Measurements from ENCODE around the gene PLEKHG4B.

Gene PLEKHG4B

DNA sequence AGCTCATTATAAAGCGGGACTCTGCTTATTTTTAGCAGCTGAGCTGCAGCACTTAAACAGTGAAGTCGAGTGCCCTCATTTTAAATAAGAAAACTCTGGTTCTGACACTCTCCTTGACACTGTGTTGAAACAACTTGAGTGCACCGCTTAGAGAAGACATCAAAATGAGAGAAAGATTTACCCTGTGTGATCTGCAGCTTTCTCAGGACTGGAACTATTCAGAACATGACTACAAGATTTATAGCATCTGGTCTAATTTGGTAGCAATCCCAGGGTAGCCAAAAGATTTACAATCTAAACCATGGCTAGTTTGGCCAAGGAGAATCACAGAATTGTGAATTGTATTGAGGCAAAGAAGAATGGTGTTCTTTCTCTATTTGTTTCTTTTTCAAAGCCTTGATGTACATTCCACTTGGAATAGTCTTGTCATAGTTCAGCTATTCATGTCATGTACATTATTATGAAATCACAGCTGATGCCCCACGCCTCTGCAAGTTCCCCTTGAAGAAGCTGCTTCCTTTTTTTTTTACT lies 38.7 kb downstream of the PLEKHG4B start:
- no peak for DNase-seq (ENCODE audit: low read depth in 2 of 2)

DNA sequence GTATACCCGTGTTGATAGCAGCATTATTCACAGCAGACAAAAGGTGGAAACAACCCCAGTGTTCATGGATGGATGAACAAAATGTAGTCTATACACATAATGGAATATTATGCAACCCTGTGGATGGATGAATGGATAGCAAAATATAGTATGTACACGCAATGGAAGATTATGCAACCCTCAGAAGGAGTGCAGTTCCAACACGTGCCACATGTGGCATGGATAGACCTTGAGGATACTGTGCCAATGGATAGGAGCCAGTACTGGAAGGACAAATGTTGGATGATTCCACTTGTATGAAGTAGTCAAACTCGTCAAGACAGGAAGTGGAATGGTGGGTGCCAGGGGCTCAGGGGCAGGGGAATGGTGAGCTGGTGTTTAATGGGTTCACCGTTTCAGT lies 44.9 kb downstream of the PLEKHG4B start:
- no peak for DNase-seq (ENCODE audit: low read depth in 2 of 2)

DNA sequence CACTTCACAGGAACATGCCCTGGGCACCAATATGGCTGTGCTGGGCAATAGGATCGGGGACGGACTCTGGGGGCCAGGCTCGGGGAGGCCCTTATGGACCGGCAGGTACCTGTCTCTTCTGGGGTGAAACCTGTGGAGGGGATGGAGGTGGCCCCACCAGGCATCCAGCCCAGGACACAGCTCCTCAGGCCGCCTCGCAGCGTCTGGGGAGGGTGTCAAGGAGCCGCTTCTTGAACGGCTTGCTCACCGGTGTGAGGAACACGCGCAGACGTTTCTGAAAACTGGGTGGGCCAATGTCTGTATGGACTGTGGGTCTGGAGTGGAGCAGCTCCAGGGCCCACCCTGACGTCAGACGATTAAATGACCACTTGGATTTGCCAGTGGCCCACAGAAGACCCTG lies 45.8 kb downstream of the PLEKHG4B start:
- DNase-seq (ENCODE audit: low read depth in 2 of 2), result no peak

DNA sequence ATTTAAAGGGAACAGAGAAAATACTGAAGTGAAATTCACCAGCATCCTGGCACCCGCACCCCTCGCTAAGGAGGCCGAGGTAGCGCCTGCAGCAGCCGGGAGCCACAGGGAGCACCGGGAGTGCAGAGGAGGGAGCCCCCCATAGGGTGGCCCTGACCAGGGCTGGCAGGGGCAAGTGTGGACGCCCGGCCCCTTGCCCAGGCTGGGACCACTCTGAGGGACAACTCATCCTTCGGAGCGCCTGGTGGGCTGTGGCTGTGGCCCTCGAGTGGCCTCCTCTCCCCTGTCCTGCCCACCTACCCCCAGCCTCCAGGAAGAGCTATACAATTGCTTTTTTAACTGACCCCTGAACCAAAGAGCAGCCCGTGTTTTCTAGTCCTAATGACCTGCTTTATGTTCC lies 47.0 kb downstream of the PLEKHG4B start:
- no peak for DNase-seq (ENCODE audit: low read depth in 2 of 2)

DNA sequence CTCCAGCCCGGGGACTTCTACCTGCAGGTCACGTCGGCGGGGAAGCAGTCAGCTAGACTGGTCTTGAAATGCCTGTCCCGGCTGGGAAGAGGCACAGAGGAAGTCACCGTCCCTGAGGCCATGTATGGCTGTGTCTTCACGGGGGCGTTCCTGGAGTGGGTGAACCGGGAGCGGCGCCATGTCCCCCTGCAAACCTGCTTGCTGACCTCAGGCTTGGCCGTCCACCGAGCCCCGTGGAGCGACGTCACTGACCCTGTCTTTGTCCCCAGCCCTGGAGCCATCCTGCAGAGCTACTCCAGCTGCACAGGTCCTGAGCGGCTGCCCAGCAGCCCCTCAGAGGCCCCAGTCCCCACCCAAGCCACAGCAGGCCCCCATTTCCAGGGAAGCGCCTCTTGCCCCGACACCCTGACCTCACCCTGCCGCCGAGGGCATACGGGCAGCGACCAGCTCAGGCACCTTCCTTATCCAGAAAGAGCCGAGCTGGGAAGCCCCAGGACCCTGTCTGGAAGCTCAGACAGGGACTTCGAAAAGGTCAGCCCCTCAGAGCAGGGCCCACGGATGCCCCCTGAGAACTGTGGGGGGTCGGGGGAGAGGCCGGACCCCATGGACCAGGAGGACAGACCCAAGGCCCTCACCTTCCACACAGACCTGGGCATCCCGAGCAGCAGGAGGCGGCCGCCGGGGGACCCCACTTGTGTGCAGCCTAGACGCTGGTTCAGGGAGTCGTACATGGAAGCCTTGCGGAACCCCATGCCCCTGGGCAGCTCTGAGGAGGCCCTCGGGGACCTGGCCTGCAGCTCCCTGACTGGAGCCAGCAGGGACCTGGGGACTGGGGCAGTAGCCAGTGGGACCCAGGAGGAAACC lies 47.8 kb downstream of the PLEKHG4B start:
- DNase-seq (ENCODE audit: low read depth in 2 of 2), result no peak

DNA sequence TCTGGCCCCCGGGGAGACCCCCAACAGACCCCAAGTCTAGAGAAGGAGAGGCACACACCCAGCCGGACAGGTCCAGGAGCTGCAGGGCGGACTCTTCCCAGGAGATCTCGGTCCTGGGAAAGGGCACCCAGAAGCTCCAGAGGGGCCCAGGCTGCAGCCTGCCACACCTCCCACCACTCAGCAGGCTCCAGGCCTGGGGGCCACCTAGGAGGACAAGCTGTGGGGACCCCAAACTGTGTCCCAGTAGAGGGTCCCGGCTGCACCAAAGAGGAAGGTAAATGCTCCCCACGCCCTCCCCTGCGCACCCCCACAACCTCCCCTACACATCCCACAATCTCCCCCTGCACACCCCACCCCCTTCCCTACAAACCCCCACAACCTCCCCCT lies 48.5 kb downstream of the PLEKHG4B start:
- DNase-seq (ENCODE audit: low read depth in 2 of 2), result no peak

DNA sequence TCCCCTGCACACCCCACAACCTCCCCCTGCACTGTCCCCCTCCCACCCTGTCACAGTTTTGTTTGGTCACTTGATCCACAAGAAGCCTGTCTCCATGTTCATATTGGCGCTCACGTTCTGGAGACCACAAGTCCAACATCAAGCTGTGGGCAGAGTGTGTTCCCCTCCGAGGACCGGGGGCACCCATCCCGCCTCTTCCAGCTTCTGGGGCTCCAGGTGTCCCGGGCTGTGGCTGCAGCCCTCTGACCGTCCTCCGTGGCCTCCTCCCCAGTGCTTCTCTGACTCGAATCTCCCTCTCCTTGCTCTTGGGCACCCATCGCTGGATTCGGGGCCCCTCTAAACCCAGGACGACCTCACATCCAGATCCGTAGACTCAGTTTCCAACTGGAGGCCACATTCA lies 49.2 kb downstream of the PLEKHG4B start:
- DNase-seq (ENCODE audit: low read depth in 2 of 2), result no peak

DNA sequence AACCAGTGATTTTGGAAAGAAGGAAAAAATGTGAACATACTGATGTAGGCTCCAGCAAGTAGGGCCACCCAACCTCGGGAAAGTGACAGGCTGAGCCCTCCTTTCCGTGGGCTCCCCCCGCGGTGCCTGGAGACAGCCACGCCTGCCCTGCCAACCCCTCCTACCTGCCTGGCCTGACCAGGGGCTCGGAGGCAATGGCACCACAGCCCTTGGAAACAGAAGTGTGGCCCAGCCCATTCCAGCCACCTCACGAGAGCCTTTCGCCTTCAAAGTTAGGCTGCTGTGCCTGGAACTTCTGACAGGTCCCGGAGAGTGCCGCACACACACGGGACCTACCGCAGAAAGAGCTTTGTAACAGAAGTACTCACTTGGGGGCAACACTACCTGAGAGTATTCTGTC lies 49.8 kb downstream of the PLEKHG4B start:
- DNase-seq (ENCODE audit: low read depth in 2 of 2), result no peak

DNA sequence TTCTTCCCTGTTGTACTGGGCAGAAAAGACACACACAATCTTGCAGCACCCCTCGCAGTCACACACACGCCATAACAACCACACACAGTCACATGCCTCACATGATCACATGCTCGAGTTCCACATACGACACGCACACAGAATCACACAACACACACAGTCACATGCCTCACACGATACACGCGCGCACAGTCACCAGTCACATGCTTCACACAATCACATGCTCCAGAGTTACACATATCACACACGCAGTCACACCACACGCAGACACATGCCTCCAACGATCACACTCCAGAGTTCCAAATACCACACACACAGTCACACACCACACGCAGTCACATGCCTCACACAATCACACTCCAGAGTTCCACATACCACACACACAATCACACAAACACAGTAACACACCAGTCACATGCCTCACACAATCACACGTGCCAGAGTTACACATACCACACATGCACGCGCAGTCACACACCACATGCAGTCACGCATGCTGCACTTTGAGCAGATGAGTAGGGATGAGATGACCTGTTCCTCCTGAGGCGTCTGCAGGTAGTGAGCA lies 50.4 kb downstream of the PLEKHG4B start:
- no peak for DNase-seq (ENCODE audit: low read depth in 2 of 2)

DNA sequence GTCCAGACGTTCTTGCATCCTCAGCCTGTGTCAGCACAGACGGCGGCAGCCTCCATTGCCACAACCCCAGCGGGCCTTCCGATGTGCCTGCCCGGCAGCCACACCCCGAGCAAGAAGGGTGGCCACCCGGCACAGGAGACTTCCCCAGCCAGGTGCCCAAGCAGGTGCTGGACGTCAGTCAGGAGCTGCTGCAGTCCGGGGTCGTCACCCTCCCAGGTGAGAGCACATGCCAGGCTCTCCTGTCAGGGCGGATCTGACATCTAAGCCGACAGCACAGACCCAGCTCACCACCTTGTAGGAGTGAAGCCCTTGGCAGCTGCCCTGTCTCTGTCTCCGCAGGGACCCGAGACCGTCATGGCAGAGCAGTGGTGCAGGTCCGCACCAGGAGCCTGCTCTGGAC lies 51.1 kb downstream of the PLEKHG4B start:
- no peak for DNase-seq (ENCODE audit: low read depth in 2 of 2)

DNA sequence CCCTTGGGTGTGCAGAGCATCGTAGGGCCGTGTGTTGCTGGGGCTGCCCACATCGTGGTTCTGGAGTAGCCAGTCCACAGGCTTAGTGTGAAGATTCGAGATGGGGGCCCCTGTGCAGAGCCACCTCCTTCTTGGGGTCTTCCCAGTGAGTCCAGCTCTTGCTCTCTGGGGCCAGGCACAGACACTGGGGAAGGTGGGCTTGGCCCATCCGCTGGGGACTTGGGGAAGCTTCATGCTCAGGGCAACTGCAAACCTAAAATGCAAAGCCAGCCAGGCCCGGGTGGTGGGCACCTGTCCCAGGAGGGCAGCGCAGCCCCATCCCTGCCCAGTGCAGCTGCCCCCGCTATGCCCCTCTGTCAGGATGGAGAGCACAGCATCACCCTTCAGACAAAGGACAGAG lies 53.0 kb downstream of the PLEKHG4B start:
- no peak for DNase-seq (ENCODE audit: low read depth in 2 of 2)

DNA sequence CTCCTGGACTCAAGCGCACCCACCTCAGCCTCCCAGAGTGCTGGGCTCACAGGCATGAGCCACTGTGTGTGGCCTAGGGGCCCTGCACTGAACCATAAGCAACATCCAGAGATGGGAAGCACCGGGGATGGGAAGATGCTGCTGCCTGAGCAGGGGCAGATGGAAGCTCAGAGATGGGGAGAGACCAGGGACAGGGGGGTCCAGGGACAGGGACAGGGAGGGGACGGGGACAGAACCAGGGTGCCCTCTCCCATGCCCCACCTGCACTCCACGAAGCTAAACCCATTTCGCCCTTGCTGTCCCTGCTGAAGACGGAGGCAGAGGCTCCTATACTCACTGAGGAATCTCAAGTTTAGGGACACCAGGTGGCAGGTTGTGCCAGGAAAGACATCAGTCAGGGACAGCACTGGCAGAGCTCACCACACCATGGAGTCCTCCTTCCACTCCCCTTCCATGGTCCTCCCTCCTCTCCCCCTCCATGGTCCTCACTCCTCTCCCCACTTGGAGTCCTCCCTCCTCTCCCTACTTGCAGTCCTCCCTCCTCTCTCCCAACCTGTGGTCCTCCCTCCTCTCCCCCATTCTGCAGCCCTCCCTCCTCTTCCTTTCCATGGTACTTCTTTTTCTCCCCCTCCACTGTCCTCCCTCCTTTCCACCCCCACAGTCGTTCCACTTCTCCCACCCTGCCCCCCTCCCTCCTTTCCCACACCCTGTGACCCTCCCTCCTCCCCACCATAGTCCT lies 53.8 kb downstream of the PLEKHG4B start:
- DNase-seq (ENCODE audit: low read depth in 2 of 2), result no peak

DNA sequence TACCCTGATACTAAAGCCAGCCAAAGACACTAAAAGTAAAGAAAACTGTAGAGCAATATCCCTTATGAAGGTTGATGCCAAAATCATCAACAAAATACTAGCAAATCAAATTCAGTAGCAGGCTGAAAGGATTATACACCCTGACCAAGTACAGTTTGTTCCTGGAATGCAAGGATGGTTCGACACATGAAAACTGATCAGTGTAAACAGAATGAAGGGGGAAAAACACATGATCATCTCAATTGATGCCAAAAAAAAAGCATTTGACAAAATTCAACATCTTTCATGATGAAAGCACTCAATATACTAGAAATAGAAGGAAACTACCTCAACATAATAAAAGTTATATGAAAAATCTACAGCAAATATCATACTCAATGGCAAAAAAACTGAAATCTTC lies 55.8 kb downstream of the PLEKHG4B start:
- no peak for DNase-seq (ENCODE audit: low read depth in 2 of 2)

DNA sequence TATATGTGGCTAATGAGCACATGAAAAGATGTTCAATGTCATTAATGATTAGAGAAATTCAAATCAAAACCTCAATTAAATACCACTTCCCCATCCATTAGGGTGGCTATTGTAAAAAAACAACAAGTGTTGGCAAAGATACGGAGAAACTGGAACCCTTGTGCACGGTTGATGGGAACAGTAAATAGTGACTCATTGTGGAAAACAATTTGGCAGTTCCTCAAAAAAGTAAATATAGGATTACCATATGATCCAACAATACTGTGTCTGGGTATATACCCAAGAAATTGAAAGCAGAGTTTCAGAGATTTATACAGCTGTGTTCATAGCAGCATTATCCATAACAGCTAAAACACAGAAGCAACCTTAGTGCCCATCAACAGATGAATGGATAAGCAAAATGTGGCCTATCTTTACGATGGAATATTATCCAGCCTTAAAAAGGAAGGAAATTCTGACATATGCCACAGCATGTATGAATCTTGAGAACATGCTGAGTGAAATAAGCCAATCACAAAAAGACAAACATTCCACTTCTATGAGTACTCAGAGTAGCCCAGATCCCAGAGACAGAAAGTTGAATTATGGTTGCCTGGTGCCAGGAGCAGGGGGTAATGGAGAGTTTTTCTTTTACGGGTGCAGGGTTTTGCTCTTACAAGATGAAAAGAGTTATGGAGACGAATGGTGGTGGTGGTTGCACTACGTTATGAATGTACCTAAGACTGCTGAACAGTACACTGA lies 57.9 kb downstream of the PLEKHG4B start:
- no peak for DNase-seq (ENCODE audit: low read depth in 2 of 2)

DNA sequence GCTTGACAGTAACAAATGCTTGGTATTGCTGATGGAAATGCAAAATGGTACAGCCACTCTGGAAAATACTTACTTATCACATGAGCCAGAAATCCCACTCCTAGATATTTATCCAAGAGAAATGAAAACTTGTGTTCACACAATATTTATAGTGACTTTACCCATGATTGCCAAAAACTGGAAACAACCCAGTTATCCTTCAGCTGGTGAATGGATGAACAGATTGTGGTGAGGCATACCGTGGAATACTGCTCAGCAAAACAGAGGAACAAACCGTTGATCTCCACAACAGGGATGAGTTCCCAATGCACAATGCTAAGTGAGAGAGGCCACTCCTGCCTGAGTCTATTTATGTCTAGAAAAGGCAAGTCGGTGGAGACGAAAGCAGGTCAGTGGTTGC lies 58.8 kb downstream of the PLEKHG4B start:
- DNase-seq (ENCODE audit: low read depth in 2 of 2), result no peak

DNA sequence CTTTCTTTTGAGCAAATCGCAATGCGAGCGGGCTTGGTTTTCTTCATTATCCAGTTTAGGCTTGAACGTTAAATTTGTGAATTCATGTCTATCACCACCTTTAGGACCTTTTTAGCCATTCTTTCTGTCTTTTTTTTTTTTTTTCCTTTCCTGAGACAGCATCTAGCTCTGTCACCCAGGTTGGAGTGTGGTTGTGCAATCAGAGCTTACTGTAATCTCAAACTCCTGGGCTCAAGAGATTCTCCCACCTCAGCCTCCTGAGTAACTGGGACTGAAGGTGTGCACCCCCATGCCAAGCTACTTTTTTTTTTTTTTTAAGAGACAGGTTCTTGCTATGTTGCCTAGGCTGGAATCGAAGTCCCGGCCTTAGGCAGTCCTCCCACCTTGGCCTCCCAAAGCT lies 60.1 kb downstream of the PLEKHG4B start:
- no peak for DNase-seq (ENCODE audit: low read depth in 2 of 2)

DNA sequence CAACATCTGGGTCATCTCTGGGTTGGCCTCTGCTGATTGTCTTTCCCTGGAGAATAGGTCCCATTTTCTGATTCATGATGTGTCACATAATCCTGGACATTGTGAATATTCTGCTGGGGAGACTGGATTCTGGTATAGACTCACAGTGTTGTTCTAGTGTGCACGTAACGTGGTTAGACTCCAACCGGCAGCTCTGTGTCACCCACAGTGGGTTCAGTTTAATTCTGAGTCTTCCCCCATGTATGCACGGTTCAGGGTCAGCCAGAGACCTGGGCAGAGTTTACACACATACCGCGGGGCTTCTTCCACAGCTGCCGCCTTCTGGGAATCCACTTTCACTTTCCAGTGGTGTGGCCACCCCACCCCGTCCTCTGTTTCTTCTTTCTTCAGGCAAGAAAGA lies 61.3 kb downstream of the PLEKHG4B start:
- DNase-seq (ENCODE audit: low read depth in 2 of 2), result no peak

DNA sequence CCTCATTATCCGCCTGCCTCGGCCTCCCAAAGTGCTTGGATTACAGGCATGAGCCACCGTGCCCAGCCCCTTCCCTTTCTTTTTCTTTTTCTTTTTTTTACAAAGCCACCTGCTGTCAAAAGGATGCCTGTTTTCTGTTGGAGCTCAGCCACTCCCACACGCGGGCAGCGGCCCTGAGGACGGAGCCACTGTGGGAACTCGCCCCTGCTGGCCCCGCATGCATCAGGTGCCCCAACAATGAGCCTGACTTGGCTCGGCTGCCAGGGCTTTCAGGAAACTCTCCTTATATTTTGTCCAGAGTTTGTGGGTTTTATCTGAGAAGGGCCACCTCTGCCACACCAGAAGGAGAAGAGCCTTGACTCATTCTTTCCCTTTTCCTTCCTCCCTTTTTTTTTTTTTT lies 62.3 kb downstream of the PLEKHG4B start:
- DNase-seq (ENCODE audit: low read depth in 2 of 2), result no peak

DNA sequence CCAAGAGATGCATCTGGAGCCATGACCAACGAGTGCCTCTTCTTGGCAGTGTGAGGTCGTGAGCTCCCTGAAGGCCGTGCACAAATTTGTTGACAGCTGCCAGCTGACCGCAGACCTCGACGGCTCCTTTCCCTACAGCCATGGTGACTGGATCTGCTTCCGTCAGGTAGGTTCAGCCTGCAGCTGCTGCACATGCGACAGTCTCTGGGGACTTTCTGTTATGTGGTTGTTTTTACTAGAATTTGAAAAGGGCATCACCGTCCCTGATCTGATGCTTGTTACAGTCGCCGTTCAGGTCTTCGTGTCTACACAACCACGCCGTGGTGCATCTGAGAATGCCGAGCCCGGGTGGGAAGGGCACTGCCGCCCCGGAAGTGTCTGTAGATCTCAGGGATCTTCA lies 62.9 kb downstream of the PLEKHG4B start:
- DNase-seq (ENCODE audit: low read depth in 2 of 2), result no peak

DNA sequence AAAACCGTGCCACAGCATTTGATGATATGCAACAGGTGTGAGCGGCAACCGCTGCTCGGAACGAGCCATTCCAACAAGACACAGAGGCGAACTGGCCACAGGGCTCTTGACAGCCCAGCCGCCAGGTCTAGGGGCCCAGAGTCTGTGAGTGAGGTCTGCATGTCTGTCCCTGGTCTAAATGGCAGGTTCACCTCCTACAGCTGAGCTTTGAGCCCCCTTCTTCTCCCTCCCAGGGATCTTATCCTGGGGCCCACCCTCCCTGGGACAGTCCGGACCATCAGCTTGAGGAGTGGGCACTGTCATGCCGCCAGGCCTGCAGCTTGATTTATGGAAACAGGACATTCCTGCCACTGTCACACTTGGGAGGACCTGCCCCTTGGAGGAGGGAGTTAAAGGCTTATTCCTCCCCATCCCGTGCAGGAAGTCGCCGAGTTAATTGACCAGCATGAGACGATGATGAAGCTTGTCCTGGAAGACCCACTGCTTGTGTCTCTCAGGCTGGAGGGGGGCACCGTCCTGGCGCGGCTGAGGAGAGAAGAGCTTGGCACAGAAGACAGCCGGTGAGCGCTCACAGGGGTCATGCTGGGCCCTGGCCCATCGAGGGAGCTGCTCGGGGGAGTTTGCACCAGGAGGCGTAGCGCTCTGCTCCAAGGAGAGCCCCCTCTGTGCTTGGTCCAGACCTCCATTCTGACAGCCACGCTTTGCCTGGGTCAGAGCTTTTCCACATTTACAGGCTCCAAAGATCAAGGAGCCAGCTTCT lies 63.9 kb downstream of the PLEKHG4B start:
- no peak for DNase-seq (ENCODE audit: low read depth in 2 of 2)

DNA sequence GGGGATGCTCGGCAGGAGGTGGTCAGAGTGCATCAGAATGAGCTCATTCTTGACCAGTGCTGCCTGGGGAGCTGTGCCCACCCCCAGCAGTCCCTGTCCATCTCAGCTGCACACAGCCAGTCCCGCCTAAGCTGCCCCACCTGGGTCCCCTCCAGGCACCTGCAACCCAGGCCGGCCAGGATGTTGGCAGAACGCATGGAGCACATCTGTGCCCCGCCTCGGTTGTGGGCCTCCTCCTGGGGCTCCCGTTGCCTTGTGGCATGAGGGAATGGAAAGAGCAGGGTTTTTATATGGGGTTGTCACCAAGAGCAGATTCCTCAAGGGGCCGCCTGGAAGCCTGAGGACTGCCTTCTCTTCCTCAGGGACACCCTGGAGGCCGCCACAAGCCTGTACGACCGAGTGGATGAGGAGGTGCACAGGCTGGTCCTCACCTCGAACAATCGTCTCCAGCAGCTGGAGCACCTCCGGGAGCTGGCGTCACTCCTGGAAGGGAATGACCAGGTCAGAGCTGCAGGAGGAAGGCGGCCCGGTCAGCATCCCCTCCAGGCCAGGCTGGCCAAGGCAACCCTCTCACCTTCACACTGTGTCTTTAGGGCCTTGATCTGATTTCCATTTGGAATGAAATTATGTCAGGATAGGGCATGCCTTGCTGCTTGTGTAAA lies 64.6 kb downstream of the PLEKHG4B start:
- no peak for DNase-seq (ENCODE audit: low read depth in 2 of 2)
